SU-DHL-6 (cell line): ENCODE data around the gene GNB3.

Experiments used
- CTCF ChIP-seq: fragments of 200-600 bp; sonication (generic); IDR thresholded peaks from one replicate; pipeline ENCODE4 v1.5.1; 2017; ENCODE audit warnings: antibody characterized with exemption, mild to moderate bottlenecking, low read length, moderate library complexity; ENCODE audit not compliant: insufficient read depth, poor library complexity, severe bottlenecking
- EZH2phosphoT487 ChIP-seq: fragments of 200-600 bp; sonication (generic), shearing (Covaris generic); conservative IDR thresholded peaks from 2 replicates; pipeline ENCODE4 v1.6.1; 2018; ENCODE audit warnings: mild to moderate bottlenecking, antibody characterized with exemption, low read length, moderate library complexity, mixed read lengths

- TF ChIP-seq CTCF (no peak), EZH2phosphoT487 (no peak)
Measured at GRCh38 chr12:6861391-6861790, 20.7 kb downstream of the GNB3 start.
